ENCODE measurements around the gene NLK.

- TF ChIP-seq CTCF (IDR thresholded peaks at IDR 0.05; ENCODE audit: borderline replicate concordance, extremely low read depth, low read length, poor library complexity, severe bottlenecking) (no peak), EZH2 (IDR thresholded peaks at IDR 0.05; ENCODE audit: borderline replicate concordance, low read depth, low read length, severe bottlenecking) (no peak)
These were observed 118.8 kb downstream of the NLK start for GRCh38 chr17:28161311-28161710.
